Measurements from ENCODE around the gene MAN2C1.
A peak's percentile ranks its signal among the peaks of the same experiment; 100 is the strongest.
"Not testable (repeated sequence)": the region's sequence is repeated elsewhere in the genome, so short reads cannot be mapped to it uniquely, and the experiment has no call there.

MAN2C1 gene

GRCh38 chr15:75360856-75361255 is 7.6 kb downstream of the MAN2C1 start:
- no peak for DNase-seq

DNA sequence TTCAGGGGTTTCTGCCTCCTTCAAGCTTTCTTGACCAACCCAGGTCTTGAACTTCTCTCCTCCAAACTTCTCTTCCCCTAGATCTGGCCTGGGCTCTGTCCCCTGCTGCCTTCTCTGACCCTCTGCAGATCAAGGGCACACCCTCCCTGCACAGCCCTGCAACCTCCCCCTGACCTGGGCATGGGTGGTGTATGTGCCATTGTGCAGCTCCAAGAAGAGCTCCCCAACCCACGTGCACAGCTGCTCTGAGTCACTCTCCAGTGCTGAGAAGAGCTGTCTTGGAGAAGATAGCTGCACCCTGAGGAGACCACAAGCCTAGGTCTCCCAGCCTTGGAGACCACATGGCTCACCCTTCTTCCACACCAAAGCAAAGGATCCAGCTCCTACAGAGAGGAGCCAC is 8.0 kb downstream of the MAN2C1 start:
- no peak for DNase-seq

GRCh38 chr15:75359537-75360250 is 8.7 kb downstream of the MAN2C1 start:
- no peak for DNase-seq

- DNase-seq = no peak
These were observed 9.5 kb downstream of the MAN2C1 start for GRCh38 chr15:75358771-75359536.

GRCh38 chr15:75357976-75358673 is 10.3 kb downstream of the MAN2C1 start:
- DNase-seq = no peak

DNA sequence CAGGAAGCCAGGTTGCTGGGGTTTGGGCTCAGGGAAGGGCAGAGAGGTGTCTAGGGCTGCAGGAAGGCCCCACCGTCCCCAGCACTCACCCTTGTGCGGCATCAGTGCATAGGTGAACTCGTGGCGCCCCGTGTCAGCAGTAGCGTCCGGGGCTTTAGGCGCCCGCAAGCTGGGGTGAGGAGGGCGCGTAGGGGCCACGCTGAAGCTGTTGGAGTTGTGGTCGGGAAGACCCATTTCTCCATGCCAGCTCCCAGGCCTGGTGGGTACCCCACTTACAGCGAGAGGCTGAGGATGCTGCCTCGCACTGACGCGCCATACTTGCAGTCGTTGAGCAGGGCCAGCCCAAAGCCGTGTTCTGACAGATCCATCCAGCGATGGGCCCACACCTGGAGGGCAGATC is 11.9 kb downstream of the MAN2C1 start:
- no peak for DNase-seq

GRCh38 chr15:75356006-75356405 is 12.4 kb downstream of the MAN2C1 start:
- DNase-seq = no peak

DNA sequence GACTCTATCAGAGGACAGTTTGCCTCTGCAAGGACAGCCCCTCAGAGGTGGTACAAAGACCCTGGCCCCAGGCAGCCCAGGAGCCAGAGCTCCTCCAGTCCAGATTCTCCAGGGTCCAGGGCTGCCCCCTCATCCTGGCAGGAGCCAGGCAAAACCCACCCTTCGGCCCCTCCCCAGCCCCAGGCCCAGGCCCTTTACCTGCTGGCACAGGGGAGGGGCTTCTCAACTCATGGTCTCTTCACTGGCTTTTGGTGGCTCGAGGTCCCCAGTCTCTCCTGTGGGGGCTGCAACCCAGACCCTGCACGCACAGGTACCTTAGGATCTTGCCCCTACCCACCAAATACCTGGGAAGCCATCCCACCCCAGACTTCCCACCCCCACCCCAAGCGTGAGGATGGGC is 13.0 kb downstream of the MAN2C1 start:
- DNase-seq = no peak

GRCh38 chr15:75354454-75354853 is 14.0 kb downstream of the MAN2C1 start:
- DNase-seq = no peak

- DNase-seq = no peak
These were observed 14.8 kb downstream of the MAN2C1 start for GRCh38 chr15:75353604-75354003.

DNA sequence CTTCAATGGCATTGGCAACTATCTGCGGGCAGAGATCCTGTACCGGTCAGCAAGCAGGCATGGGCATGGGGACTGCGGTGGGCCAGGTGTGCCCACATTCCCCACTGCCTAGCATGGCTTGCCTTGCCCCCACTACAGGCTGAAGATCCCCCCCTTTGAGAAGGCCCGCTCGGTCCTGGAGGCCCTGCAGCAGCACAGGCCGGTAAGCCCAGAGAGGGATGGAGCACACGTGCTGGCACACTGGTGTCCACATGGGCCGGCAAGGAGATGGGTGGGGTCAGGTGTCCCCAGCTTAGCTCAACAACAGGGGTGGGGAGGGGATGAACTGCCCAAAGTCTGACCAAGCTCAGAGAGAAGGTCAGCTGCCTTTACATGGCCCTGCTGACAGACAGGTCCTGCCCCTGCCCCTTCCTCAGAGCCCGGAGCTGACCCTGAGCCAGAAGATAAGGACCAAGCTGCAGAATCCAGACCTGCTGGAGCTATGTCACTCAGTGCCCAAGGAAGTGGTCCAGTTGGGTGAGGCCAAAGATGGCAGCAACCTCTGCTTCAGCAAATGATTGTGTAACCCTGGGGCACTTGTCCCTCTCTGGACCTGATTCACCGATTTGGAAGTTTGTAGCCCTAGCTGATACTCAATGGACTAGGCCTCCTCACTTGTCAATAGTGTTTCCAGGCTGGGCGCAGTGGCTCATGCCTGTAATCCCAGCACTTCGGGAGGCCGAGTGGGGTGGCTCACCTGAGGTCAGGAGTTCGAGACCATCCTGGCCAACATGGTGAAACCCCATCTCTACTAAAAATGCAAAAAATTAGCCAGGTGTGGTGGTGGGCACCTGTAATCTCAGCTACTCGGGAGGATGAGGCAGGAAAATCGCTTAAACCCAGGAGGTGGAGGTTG is 16.0 kb downstream of the MAN2C1 start:
- DNase-seq = no peak

GRCh38 chr15:75350601-75351361 is 17.6 kb downstream of the MAN2C1 start:
- no peak for DNase-seq

DNA sequence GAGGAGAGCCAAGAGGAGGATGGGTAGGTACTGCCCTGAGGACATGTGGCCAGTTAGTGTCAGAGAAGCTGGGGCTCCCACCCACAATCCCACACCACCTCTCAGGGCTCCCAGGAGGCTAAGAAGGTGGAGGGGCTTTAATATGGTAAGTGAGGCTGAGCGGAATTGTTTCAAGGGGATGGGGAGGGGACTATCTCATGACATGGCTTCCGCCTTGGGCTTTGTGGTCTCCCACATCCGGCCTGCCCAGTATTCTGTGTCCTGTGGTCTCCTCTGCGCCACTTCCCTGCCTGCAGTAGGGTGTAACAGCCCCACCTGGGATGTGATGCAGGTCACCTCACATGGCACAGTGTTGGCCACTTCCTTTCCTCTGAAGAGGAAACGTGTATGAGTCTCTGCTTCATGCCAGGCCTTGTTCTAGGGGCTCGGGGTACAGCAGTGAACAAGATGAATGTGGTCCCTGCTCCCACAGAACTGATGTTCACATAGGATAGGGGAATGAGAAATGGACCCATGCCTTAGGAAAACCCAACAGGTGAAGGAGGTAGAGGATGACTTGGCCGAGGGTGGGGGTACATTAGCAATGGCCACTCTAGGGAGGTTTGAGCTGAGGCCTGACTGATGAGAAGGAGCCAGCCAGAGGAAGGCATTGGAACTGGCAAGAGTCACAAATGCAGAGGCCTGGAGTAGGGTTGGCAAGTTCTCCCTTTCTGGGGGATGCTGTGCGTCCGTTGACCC is 18.4 kb downstream of the MAN2C1 start:
- no peak for DNase-seq

- DNase-seq = not testable (repeated sequence)
These were observed 19.1 kb downstream of the MAN2C1 start for GRCh38 chr15:75349351-75349669.

DNA sequence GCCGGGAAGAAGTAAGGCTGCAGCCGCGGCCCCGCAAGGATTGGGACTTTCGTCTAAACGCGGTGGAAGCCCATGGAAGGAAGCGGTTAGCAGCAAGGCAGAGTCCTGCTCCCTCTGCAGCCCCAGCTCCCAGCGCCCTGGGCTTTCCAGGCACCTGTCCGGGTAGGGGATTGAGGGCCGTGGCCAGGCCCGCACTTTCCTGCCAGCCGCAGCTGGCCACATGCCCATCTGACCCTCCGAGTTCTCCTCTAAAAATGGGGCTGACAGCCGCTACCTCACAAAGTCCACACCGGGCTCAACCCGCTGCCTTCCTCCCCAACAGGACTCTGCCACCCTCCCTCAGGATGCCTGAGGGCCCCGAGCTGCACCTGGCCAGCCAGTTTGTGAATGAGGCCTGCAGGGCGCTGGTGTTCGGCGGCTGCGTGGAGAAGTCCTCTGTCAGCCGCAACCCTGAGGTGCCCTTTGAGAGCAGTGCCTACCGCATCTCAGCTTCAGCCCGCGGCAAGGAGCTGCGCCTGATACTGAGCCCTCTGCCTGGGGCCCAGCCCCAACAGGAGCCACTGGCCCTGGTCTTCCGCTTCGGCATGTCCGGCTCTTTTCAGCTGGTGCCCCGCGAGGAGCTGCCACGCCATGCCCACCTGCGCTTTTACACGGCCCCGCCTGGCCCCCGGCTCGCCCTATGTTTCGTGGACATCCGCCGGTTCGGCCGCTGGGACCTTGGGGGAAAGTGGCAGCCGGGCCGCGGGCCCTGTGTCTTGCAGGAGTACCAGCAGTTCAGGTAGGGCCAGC is 19.7 kb downstream of the MAN2C1 start:
- peak in 1 of 2 experiments; percentile 48 for DNase-seq

DNA sequence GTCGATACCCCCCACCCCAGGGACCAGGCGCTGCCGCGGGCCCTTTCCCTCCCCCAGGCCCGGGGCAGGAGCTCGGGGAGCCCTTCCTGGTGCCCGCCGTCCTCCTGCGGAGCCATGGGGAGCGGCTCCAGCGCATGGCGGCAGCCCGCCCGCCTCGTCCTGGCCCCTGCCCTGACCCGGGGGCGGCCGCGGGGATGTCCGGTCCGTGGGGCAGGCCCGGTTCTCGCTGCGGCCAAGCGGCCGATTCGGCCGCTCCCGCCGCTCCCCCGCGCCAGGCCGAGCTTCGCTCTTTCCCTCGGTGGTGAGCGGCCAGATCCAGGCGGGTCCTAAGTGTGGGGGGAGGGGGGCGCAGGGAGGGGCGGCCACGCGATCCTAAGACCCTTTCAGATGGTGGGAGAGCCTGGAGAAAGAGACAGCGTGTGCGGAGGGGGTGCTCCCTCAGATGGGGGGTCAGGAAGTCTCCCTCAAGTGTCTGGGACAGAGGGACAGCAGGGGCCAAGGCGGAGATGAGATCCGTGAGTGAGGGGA is 20.3 kb downstream of the MAN2C1 start:
- DNase-seq = peak in 1 of 2 experiments; percentile 48

GRCh38 chr15:75347222-75348033 is 21.0 kb downstream of the MAN2C1 start:
- peak; percentile 36 to 55 for DNase-seq

DNA sequence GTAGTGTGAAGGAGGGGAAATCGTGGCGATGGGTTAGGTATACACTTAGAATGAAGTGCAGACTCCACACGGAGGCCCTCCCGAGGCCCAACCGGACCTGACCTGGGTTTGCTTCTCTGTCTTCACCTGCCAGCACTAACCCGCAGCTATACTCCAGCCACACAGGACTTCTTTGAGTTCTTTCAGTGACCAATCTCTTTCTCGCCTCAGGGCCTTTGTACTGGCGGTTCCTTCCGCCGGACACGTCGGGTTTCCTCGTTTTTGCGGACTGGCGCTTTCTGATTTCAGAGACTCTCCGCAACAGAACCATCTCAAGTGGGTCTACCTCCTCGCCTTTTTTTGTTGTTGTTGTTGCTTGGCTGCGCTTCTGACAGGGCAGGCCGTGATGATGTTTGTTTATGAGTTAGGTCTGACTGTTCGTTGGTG is 21.6 kb downstream of the MAN2C1 start, which contains the start of gene NEIL1:
TSS of gene NEIL1 (plus strand) at position 244 of the 426 bp plus-strand sequence. CDS start 1,867 bp downstream, outside the sequence.
- DNase-seq = no peak

DNA sequence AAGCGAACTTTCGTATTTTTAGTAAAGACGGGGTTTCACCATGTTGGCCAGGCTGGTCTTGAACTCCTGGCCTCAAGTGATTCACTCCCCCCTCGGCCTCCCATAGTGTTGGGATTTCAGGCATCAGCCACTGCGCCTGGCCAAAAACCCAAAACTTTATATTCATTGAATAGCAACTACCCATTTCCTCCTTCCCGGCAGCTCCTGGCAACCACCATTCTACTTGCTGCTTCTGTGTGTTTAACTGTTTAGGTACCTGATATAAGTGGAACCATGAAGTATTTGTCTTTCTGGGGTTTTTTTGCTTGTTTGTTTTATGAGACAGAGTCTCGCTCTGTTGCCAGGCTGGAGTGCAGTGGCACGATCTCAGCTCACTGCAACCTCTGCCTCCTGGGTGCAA is 24.5 kb downstream of the MAN2C1 start:
- not testable (repeated sequence) for DNase-seq
